GM12801 (cell line): ENCODE measurements around the gene DKK2.

Experiments
- TF ChIP-seq, protein P1 (sequence below): IDR thresholded peaks from one replicate; pipeline ENCODE4 v1.5.1; 2011; ENCODE audit warnings: control low read depth; ENCODE audit not compliant: insufficient read length; ENCODE audit errors: extremely low read depth

Gene DKK2

DNA sequence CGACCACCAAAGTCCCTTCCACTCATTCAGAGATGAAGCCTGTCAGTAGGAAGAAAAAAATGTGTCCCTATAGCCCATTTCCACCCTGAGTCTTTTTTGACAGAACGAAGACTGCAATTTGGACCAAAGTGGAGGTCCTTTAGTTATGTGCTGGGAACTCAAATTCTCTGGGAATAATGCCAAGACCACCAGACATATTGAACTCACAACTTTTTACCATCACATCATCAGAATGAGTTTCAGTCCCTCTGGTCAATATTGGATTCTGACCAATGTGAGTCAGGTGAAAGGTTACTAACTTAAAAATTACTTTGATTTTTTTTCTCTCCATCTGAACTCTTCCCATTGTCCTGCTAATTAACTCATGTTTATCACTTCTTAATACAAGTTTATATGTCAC, 128.9 kb downstream of the DKK2 start:
- TF ChIP-seq, protein P1, sequence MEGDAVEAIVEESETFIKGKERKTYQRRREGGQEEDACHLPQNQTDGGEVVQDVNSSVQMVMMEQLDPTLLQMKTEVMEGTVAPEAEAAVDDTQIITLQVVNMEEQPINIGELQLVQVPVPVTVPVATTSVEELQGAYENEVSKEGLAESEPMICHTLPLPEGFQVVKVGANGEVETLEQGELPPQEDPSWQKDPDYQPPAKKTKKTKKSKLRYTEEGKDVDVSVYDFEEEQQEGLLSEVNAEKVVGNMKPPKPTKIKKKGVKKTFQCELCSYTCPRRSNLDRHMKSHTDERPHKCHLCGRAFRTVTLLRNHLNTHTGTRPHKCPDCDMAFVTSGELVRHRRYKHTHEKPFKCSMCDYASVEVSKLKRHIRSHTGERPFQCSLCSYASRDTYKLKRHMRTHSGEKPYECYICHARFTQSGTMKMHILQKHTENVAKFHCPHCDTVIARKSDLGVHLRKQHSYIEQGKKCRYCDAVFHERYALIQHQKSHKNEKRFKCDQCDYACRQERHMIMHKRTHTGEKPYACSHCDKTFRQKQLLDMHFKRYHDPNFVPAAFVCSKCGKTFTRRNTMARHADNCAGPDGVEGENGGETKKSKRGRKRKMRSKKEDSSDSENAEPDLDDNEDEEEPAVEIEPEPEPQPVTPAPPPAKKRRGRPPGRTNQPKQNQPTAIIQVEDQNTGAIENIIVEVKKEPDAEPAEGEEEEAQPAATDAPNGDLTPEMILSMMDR: no peak

DNA sequence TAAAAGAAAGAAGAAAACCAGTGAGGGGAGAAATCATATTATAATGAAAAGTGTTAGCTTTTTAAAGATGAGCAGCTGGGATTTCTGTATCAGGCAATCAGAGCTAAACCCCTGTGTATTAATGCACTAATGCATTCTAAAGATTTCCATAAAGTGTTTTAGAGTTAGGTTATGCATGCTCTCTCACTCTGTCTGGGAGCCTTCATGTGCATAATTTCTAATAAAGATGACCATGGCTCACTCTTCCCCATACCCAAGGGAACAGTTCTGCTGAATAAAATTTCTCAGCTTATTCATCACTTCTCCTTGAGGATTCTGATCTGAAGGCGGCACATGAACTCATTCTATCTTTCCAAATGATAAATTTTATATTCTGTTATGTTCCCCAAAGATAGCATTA, 129.4 kb downstream of the DKK2 start:
- TF ChIP-seq, protein P1: no peak

DNA sequence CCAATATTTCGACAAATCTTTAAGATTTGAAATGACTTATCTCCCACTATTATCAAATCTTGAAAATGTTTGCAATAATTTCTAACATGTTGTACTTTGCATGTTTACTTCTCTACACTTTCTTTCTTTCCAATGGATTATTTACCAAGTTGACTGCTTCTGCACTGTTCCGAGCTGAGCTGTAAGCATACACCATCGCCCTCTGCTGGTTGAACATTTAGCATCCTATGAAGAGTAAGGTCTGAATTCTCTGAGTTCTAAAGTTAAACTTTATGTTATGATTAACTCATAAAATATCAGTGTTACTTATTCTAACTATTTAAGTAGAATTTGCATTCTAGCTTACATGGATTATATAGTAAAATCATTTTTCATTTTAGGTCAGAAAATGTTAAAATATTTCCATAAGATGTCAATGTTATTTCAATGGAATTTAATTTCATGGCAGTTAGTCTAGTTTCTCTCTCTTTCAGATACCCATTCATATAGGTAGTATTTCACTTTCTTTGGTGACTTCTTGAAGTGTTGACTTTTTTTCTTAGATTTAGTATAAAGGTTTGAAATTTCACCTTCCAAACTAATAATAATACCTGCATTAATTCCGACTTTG, 137.4 kb downstream of the DKK2 start:
- TF ChIP-seq, protein P1: no peak

DNA sequence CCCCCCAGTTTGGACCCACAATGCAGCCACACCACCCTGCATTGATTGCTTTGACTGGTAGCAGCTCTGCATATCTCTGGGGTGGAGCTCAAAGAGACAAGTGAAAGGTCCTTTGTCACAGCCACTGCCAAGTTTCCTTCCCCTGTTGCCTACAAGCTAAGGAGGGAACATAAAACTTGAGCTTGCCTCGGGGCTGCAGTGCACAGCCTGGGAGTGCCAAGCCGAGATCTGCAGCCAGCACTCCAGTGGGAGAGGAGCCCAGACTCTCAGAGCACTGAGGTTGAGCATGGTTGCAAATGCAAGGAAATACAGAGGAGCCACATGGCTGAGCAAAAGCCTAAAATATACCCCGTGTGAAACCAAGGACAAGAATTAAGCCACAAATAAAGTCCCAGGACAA, 142.2 kb downstream of the DKK2 start:
- TF ChIP-seq, protein P1: no peak

DNA sequence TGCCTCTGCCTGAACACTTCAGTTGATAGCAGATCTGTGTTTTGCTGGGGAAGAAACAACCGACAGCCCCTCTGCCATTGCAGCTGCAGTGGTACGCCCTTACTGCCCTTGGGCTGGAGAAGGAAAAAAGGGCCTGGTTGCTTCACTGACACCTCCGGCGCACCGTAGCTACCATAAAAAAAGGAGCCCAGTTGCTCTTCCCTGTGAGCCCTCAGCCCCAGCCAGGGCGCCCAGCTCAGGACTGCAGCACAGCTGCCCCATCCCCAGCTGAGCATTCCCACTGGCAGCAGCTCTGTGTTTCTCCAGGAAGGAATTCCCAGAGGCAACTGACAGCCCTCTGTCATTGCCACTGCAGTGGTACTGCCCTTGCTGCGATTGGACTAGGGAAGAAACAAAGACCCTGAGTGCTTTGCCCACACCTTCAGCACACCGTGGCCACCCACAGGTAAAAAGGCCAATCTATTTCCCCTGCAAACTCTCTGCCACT, 142.7 kb downstream of the DKK2 start:
- TF ChIP-seq, protein P1: no peak

DNA sequence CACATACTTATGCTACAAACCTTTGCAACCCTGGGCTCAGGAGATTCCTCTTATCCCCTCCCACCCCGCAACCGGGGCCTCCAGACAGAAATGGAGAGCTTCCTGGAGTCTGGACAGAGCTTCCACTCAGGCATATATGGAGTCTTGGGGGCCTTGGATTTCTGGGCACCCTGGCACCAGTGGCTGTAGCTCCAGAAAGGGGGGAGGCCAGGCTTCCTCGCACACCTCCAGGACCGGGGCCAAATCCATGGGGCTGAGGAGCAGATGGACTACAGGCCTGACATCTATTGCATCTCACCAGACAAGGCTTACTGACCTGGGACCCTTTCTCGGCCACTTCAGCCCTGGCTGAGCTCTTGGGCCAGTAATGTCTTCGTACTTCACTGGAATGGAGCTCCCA, 143.3 kb downstream of the DKK2 start:
- TF ChIP-seq, protein P1: no peak

DNA sequence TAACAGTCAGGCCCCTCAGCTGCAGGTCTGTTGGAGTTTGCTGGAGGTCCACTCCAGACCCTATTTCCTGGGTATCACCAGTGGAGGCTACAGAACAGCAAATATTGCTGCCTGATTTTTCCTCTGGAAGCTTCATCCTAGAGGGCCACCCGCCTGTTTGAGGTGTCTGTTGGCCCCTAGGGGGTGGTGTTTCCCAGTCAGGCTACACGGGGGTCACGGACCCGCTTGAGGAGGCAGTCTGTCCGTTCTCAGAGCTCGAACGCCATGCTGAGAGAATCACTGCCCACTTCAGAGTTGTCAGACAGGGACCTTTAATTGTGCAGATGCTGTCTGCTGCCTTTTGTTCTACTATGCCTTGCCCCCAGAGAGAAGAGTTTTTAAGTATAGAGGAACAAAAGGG, 160.8 kb downstream of the DKK2 start:
- TF ChIP-seq, protein P1: no peak
